Right lobe of liver (tissue), 6 donors: ENCODE results near the gene GIMAP1. TPM values are rescaled to one million over a fixed set of nuclear protein-coding genes. Genes with fewer than 3 reads are reported as not detected.

Source experiments
- ATAC-seq, 4 donors: fragments of 200-7000 bp; cut with Tn5 transposase; one replicate each; pipeline ENCODE4 v1.9.1; 2020; ENCODE audit warnings: mild to moderate bottlenecking in 4 of 4, moderate library complexity in 4 of 4
- DNase-seq, 3 donors: peaks; one replicate each; pipeline ENCODE4 v3.0.0-alpha.2; 2020
- H3K27ac ChIP-seq, 3 donors: fragments of 200-600 bp; one replicate each; pipeline ENCODE4 v1.8.0; 2022
- H3K27me3 ChIP-seq, 2 donors: fragments of 200-600 bp; one replicate each; pipeline ENCODE4 v1.8.0; 2022
- H3K36me3 ChIP-seq, 4 donors: fragments of 200-600 bp; sonication (generic) in 1 of 4; one replicate each; pipeline versions ENCODE4 v1.5.1 to v1.8.0; 2017 to 2022; ENCODE audit warnings: control low read depth in 1 of 4
- H3K4me1 ChIP-seq, 4 donors: fragments of 200-600 bp; sonication (generic) in 1 of 4; one replicate each; pipeline versions ENCODE4 v1.5.1 to v1.8.0; 2017 to 2022; ENCODE audit warnings: control low read depth in 1 of 4
- H3K4me3 ChIP-seq, 3 donors: fragments of 200-600 bp; one replicate each; pipeline ENCODE4 v1.8.0; 2022
- H3K9me3 ChIP-seq, 4 donors: fragments of 200-600 bp; sonication (generic) in 1 of 4; one replicate each; pipeline versions ENCODE4 v1.5.1 to v1.8.0; 2017 to 2022; ENCODE audit warnings: control low read depth in 1 of 4
- POLR2A ChIP-seq: fragments of 450-650 bp; IDR thresholded peaks from one replicate; pipeline ENCODE4 v1.6.1; 2017; ENCODE audit warnings: antibody characterized with exemption, mild to moderate bottlenecking
- WGBS: methylation state at CpG from one replicate; pipeline ENCODE4 v1.1.6; 2018; ENCODE audit warnings: low coverage, low lambda C conversion rate; ENCODE audit not compliant: insufficient coverage; ENCODE audit errors: missing lambda C conversion rate; 5-methylcytosine and 5-hydroxymethylcytosine counted together
- intact Hi-C, 2 donors: fragments of 100-400 bp; cut with DNase I; formaldehyde crosslinking; loops; one replicate each; pipeline versions ENCODE4 v1.11.2 to v1.14.1; 2022
- total RNA-seq, 6 experiments: library from RNA; depleted of rRNA in 2 of 6; stranded (reverse); fragments of >200 nt in 2 of 6; fragmentation: NEBNext Ultra II Directional in 3 of 6; extraction: Animal tissue kit (Norgen Biotek cat#: 25700) in 3 of 6; gene quantifications; one replicate each; pipeline versions ENCODE4 v1.1.0 to v1.2.4, GENCODE V29; 2016 to 2023
- TF ChIP-seq, protein P1 (sequence below), 4 donors: fragments of 200-600 bp in 3 of 4; fragments of 450-650 bp in 1 of 4; IDR thresholded peaks; one replicate each; pipeline versions ENCODE4 v1.5.1 to v1.8.0; 2016 to 2022; ENCODE audit warnings: antibody characterized with exemption in 4 of 4, mild to moderate bottlenecking in 2 of 4
- donor health status: DM: no; HTN: yes; CAD: no.
- donor health status: DM: no; HTN: no; CAD: no.
- donor health status: DM: no; HTN: no; CAD: no.
- donor health status: DM: no; HTN: yes; CAD: no.
- donor health status: DM: no; HTN: yes; CAD: no.

GIMAP1 gene
- total RNA-seq, 6 experiments from 2014 or later = 0.73 to 2.4 (median 1.8) TPM

GRCh38 chr7:150703209-150703608 is 13.2 kb upstream of the GIMAP1 start:
- Histone ChIP-seq H3K4me3 (no peak overlapping the region), H3K36me3 (no peaks in the 10 kb centered on the region), H3K9me3 (peaks cover 0 to 16% (median 0%) of the 10 kb centered on the region in 4 donors), H3K27me3 (no peaks in the 10 kb centered on the region), H3K4me1 (no peaks in the 10 kb centered on the region), H3K27ac (no peak overlapping the region)
- ATAC-seq (no peak), DNase-seq (no peak)
- TF ChIP-seq, protein P1, sequence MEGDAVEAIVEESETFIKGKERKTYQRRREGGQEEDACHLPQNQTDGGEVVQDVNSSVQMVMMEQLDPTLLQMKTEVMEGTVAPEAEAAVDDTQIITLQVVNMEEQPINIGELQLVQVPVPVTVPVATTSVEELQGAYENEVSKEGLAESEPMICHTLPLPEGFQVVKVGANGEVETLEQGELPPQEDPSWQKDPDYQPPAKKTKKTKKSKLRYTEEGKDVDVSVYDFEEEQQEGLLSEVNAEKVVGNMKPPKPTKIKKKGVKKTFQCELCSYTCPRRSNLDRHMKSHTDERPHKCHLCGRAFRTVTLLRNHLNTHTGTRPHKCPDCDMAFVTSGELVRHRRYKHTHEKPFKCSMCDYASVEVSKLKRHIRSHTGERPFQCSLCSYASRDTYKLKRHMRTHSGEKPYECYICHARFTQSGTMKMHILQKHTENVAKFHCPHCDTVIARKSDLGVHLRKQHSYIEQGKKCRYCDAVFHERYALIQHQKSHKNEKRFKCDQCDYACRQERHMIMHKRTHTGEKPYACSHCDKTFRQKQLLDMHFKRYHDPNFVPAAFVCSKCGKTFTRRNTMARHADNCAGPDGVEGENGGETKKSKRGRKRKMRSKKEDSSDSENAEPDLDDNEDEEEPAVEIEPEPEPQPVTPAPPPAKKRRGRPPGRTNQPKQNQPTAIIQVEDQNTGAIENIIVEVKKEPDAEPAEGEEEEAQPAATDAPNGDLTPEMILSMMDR (IDR thresholded peaks at IDR 0.05) = no peak
- TF ChIP-seq POLR2A = no peak
- intact Hi-C loops = no loop called here
- 78% methylated on average over 1 of the region's 1 CpG for WGBS

GRCh38 chr7:150715293-150715692 is 1.1 kb upstream of the GIMAP1 start:
- TF ChIP-seq, protein P1 (IDR thresholded peaks at IDR 0.05) = no peak
- TF ChIP-seq POLR2A = no peak
- Histone ChIP-seq H3K9me3 (peaks cover 0 to 3% (median 0%) of the 10 kb centered on the region in 4 donors), H3K4me1 (no peaks in the 10 kb centered on the region), H3K4me3 (no peak overlapping the region), H3K27me3 (no peaks in the 10 kb centered on the region), H3K27ac (no peak overlapping the region), H3K36me3 (no peaks in the 10 kb centered on the region)
- DNase-seq = no peak
- intact Hi-C loops = no loop called here
- ATAC-seq = no peak
- WGBS = 59% methylated on average over 3 of the region's 4 CpGs

- no peak for TF ChIP-seq POLR2A
- TF ChIP-seq, protein P1 (IDR thresholded peaks at IDR 0.05) = no peak
- no peaks in the 10 kb centered on the region for H3K4me1 ChIP-seq
- H3K4me3 ChIP-seq = no peak overlapping the region
- H3K27me3 ChIP-seq = no peaks in the 10 kb centered on the region
- WGBS = 44% methylated on average over 4 of the region's 4 CpGs
- intact Hi-C loops = no loop called here
- H3K36me3 ChIP-seq = no peaks in the 10 kb centered on the region
- H3K27ac ChIP-seq = peak overlapping the region; percentile 12 to 68 (median 54)
- peaks cover 0 to 3% (median 0%) of the 10 kb centered on the region in 4 donors for H3K9me3 ChIP-seq
- ATAC-seq (no peak), DNase-seq (no peak)
Measured at GRCh38 chr7:150715738-150716137, 675 bp upstream of the GIMAP1 start.

DNA sequence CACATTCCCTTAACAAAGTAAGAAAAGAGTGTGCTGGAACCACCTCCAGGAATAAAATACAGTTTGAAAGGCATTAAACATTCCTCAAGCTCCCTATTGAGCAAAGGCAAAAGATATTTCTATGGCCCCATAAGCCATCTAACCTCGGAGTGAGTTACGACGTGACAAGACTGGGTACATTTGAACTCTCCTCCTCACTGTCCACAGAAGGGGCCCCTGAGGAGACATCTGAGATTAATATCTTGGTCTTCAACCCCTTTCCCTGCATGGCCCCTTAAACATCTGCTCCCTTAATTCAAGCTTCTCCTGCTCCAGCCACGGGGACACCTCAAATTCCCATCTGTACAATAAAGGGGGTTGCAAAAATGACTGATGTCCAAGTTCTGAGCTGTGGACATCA is 526 bp downstream of the GIMAP1 start:
- peaks cover 0 to 3% (median 0%) of the 10 kb centered on the region in 4 donors for H3K9me3 ChIP-seq
- H3K27me3 ChIP-seq = no peaks in the 10 kb centered on the region
- DNase-seq = no peak
- ATAC-seq = no peak
- no peaks in the 10 kb centered on the region for H3K4me1 ChIP-seq
- H3K36me3 ChIP-seq = no peaks in the 10 kb centered on the region
- WGBS = 54% methylated on average over 4 of the region's 4 CpGs
- H3K27ac ChIP-seq = peak overlapping the region; percentile 47 to 68 (median 54)
- H3K4me3 ChIP-seq = peak overlapping the region; percentile 38 to 49 (median 44)
- intact Hi-C loops = no loop called here
- no peak for TF ChIP-seq POLR2A
- TF ChIP-seq, protein P1 (IDR thresholded peaks at IDR 0.05) = no peak
